H1 (cell line): Measurements from ENCODE around the gene MIER1.

ENCODE experiments used
- JUN ChIP-seq: IDR thresholded peaks from 2 replicates; pipeline ENCODE4 v1.6.1; 2011; ENCODE audit warnings: low read depth, mild to moderate bottlenecking, improper control_type of control experiment, low read length
- POLR2A ChIP-seq, 2 experiments: IDR thresholded peaks; 1 replicate in 1 of 2; 2 replicates in 1 of 2; pipeline ENCODE4 v1.6.1; 2011; ENCODE audit warnings: low read depth in 2 of 2, low read length in 2 of 2, mild to moderate bottlenecking in 2 of 2; ENCODE audit errors: control extremely low read depth in 1 of 2
- POLR2AphosphoS5 ChIP-seq: IDR thresholded peaks from 2 replicates; pipeline ENCODE4 v1.6.1; 2011; ENCODE audit warnings: low read depth, low read length
- SP1 ChIP-seq: IDR thresholded peaks from 2 replicates; pipeline ENCODE4 v1.6.1; 2011; ENCODE audit warnings: low read depth, low read length
- TF ChIP-seq, protein P1 (sequence below), 3 experiments: IDR thresholded peaks; 1 replicate in 2 of 3; 2 replicates in 1 of 3; pipeline versions ENCODE4 v1.5.1 to v1.6.1; 2011; ENCODE audit warnings: low read length in 3 of 3, mild to moderate bottlenecking in 3 of 3, inconsistent platforms in 2 of 3, low read depth in 1 of 3, moderate library complexity in 1 of 3; ENCODE audit not compliant: insufficient read depth in 1 of 3; ENCODE audit errors: control extremely low read depth in 1 of 3

GRCh38 chr1:66925558-66925910, 744 bp downstream of the MIER1 start:
- no peak for TF ChIP-seq POLR2A (IDR thresholded peaks at IDR 0.05; ENCODE audit: control extremely low read depth in 1 of 2, low read depth in 2 of 2, low read length in 2 of 2)
- no peak for TF ChIP-seq JUN
- no peak for TF ChIP-seq POLR2AphosphoS5
- TF ChIP-seq, protein P1, sequence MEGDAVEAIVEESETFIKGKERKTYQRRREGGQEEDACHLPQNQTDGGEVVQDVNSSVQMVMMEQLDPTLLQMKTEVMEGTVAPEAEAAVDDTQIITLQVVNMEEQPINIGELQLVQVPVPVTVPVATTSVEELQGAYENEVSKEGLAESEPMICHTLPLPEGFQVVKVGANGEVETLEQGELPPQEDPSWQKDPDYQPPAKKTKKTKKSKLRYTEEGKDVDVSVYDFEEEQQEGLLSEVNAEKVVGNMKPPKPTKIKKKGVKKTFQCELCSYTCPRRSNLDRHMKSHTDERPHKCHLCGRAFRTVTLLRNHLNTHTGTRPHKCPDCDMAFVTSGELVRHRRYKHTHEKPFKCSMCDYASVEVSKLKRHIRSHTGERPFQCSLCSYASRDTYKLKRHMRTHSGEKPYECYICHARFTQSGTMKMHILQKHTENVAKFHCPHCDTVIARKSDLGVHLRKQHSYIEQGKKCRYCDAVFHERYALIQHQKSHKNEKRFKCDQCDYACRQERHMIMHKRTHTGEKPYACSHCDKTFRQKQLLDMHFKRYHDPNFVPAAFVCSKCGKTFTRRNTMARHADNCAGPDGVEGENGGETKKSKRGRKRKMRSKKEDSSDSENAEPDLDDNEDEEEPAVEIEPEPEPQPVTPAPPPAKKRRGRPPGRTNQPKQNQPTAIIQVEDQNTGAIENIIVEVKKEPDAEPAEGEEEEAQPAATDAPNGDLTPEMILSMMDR (IDR thresholded peaks at IDR 0.05; ENCODE audit: control extremely low read depth in 1 of 3, insufficient read depth in 1 of 3, low read depth in 1 of 3, low read length in 3 of 3), result no peak
- TF ChIP-seq SP1, result no peak
